Activated naive CD8-positive, alpha-beta T cell treated with anti-CD3 and anti-CD28 coated beads, Interleukin-2, amount 50 U/mL, for 16 hours (primary cell): ENCODE results near the gene HIGD1A.

Experiments
- DNase-seq: peaks from one replicate; pipeline ENCODE4 v3.0.0-alpha.2; 2020; ENCODE audit warnings: low read depth, low spot score

The HIGD1A gene

DNA sequence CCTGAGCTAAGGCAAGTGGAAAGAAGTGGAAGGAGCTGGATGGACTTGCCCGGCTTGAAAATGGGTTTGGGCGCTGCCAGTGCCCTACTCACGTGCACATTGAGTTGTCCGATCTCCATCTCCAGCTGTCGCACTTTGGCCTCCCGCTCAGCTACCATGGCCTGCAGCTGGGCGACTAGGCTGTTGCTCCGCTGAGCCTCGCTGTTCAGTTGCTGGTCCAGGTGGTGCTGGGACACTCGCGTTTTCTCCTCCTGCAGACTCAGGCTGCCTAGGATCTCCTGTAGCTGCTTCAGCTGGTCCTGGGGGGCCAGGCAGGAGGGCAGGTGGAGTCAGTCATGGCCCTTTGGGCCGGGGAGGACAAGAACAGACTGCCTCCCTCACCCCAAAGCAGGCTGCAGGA lies 68.7 kb downstream of the HIGD1A start:
- no peak for DNase-seq

GRCh38 chr3:42735019-42735418 lies 69.3 kb downstream of the HIGD1A start:
- DNase-seq = no peak

- no peak for DNase-seq
These were observed 69.9 kb downstream of the HIGD1A start for GRCh38 chr3:42734263-42734860.

DNA sequence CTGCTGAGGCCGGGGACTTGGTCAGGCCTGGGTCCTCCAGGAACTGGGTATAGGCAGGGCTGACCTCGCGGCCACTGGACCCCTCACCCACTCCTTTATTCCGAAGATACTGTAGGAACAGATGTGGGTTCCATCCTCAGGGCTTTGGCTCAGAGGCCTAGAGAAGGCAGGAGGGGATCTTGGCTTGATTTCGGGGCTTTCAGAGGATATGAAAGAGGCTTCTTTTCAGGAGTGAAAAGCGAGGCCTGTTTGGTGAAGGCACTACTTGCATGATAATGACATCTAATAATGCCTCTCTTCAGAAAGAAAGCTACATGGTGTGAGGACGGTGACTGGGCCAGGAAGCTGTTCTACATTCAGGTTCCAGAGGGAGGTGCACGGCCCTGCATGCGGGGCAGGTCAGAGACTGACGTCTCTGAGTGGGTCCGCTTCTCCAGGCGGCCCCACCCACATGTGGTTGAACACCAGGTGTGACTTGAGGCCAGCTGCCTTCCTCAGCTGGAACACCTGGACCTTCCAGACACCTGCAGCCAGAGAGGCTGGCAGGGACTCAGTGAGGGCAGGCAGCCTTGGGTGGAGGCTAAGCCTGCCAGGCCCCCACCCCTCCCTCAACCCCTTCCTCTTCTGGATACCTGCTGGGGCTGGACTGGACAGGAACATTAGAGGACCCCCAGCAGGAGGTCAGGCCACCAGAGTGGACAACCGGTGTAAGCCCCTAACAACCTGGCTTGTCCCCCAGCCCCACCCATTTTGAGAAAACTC lies 70.6 kb downstream of the HIGD1A start:
- no peak for DNase-seq
